A549 (cell line): ENCODE measurements around the gene MAP6. TPM values are rescaled to one million over a fixed set of nuclear protein-coding genes. Genes with fewer than 3 reads are reported as not detected.

Experiments used
- ATAC-seq, 2 experiments: fragments of 200-7000 bp in 1 of 2; fragments of >200 bp in 1 of 2; cut with Nextera tagmentation in 1 of 2; cut with Tn5 transposase in 1 of 2; 3 replicates each; pipeline versions ENCODE4 v1.8.0 to v1.9.1; 2018 to 2020; ENCODE audit warnings: mild to moderate bottlenecking in 1 of 2, moderate library complexity in 1 of 2
- CTCF ChIA-PET: fragments of 300-600 bp; sonication (Branson Sonifier 250); formaldehyde crosslinking; extraction: SDS; loops from one replicate; lab custom pipeline; 2021; ENCODE audit warnings: antibody characterized with exemption, inconsistent platforms; lab: Yijun Ruan, JAX
- POLR2A ChIA-PET: fragments of 350-600 bp; formaldehyde crosslinking; extraction: SDS; loops from one replicate; lab custom pipeline; 2021; ENCODE audit warnings: antibody characterized with exemption, inconsistent platforms; lab: Yijun Ruan, JAX
- DNase-seq, 2 experiments: peaks; one replicate each; pipeline versions ENCODE4 v3.0.0 to v3.0.0-alpha.2; 2011 to 2016; ENCODE audit warnings: low read depth in 1 of 2, low spot score in 1 of 2
- FAIRE-seq: peaks from 2 replicates; lab custom pipeline; 2011; peaks lifted over from hg19 to GRCh38; lab: Jason Lieb, UNC
- H3K27ac ChIP-seq, 2 experiments: fragments of >200 bp; sonication (Bioruptor Twin); formaldehyde crosslinking; 3 replicates each; pipeline ENCODE4 v1.5.1; 2016 to 2017
- H3K4me1 ChIP-seq: fragments of >200 bp; sonication (Bioruptor Twin); formaldehyde crosslinking; 3 replicates; pipeline ENCODE4 v1.6.1; 2016
- H3K4me2 ChIP-seq: fragments of >200 bp; sonication (Bioruptor Twin); formaldehyde crosslinking; 3 replicates; pipeline ENCODE4 v1.6.1; 2016
- H3K4me3 ChIP-seq: fragments of >200 bp; sonication (Bioruptor Twin); formaldehyde crosslinking; 3 replicates; pipeline ENCODE4 v1.5.1; 2016
- H3K9me3 ChIP-seq: fragments of >200 bp; sonication (Bioruptor Twin); formaldehyde crosslinking; 3 replicates; pipeline ENCODE4 v1.6.1; 2016
- BHLHE40 ChIP-seq: IDR thresholded peaks from 2 replicates; pipeline ENCODE4 v1.6.1; 2012; ENCODE audit warnings: low read depth, low read length, inconsistent platforms
- CBX8 ChIP-seq: fragments of 200-600 bp; sonication (generic); IDR thresholded peaks from 2 replicates; pipeline ENCODE4 v1.6.1; 2016
- CEBPB ChIP-seq, 2 experiments: fragments of >200 bp in 1 of 2; sonication (Bioruptor Twin) in 1 of 2; formaldehyde crosslinking in 1 of 2; IDR thresholded peaks; 2 replicates each; pipeline ENCODE4 v1.6.1; 2012 to 2016
- CHD2 ChIP-seq: fragments of 150-350 bp; IDR thresholded peaks from 2 replicates; pipeline ENCODE4 v1.6.1; 2014; ENCODE audit warnings: low read length; ENCODE audit not compliant: partially characterized antibody
- CTCF ChIP-seq: fragments of >200 bp; sonication (Bioruptor Twin); formaldehyde crosslinking; IDR thresholded peaks from 3 replicates; pipeline ENCODE4 v1.5.1; 2016
- EP300 ChIP-seq, 2 experiments: fragments of >200 bp; sonication (Bioruptor Twin); formaldehyde crosslinking; IDR thresholded peaks; 2 replicates in 1 of 2; 3 replicates in 1 of 2; pipeline ENCODE4 v1.6.1; 2016 to 2017
- FOXS1 ChIP-seq: fragments of 250-450 bp; sonication (Bioruptor Pico); IDR thresholded peaks from 2 replicates; pipeline ENCODE4 v1.5.0; 2020; ENCODE audit warnings: mild to moderate bottlenecking, moderate library complexity
- HOXA7 ChIP-seq: fragments of 250-450 bp; sonication (Bioruptor Pico); IDR thresholded peaks from 2 replicates; pipeline ENCODE4 v1.5.0; 2020; ENCODE audit warnings: mild to moderate bottlenecking, moderate library complexity
- JUN ChIP-seq, 2 experiments: fragments of >200 bp; sonication (Bioruptor Twin); formaldehyde crosslinking; IDR thresholded peaks; 2 replicates in 1 of 2; 3 replicates in 1 of 2; pipeline ENCODE4 v1.6.1; 2016 to 2017
- KDM1A ChIP-seq: fragments of 200-600 bp; sonication (generic); IDR thresholded peaks from 2 replicates; pipeline ENCODE4 v1.6.1; 2016; ENCODE audit warnings: low read depth, mild to moderate bottlenecking
- MAZ ChIP-seq: fragments of 150-350 bp; IDR thresholded peaks from 2 replicates; pipeline ENCODE4 v1.6.1; 2014; ENCODE audit warnings: antibody characterized with exemption, low read depth, low read length, borderline replicate concordance
- NR3C1 ChIP-seq: fragments of >200 bp; sonication (Bioruptor Twin); formaldehyde crosslinking; IDR thresholded peaks from 3 replicates; pipeline ENCODE4 v1.6.1; 2017
- RAD21 ChIP-seq, 2 experiments: fragments of >200 bp in 1 of 2; sonication (Bioruptor Twin) in 1 of 2; formaldehyde crosslinking in 1 of 2; IDR thresholded peaks in 1 of 2; conservative IDR thresholded peaks in 1 of 2; 2 replicates in 1 of 2; 3 replicates in 1 of 2; pipeline ENCODE4 v1.6.1; 2012 to 2018; ENCODE audit warnings: inconsistent platforms in 1 of 2
- RCOR1 ChIP-seq: fragments of 150-350 bp; IDR thresholded peaks from 2 replicates; pipeline ENCODE4 v1.6.1; 2014; ENCODE audit warnings: antibody characterized with exemption, low read length, low read depth
- RNF2 ChIP-seq: fragments of 200-600 bp; sonication (generic); IDR thresholded peaks from 2 replicates; pipeline ENCODE4 v1.6.1; 2016; ENCODE audit warnings: low read depth, mild to moderate bottlenecking, antibody characterized with exemption, moderate library complexity, borderline replicate concordance
- SMC3 ChIP-seq: fragments of >200 bp; sonication (Bioruptor Twin); formaldehyde crosslinking; IDR thresholded peaks from 3 replicates; pipeline ENCODE4 v1.6.1; 2018; ENCODE audit warnings: inconsistent platforms
- ZC3H11A ChIP-seq: fragments of 450-650 bp; IDR thresholded peaks from 2 replicates; pipeline ENCODE4 v1.6.1; 2014; ENCODE audit warnings: antibody characterized with exemption, mild to moderate bottlenecking
- ZNF302 ChIP-seq: fragments of 250-450 bp; sonication (Bioruptor Pico); IDR thresholded peaks from 2 replicates; pipeline ENCODE4 v1.9.0; 2021; ENCODE audit warnings: inconsistent platforms, mild to moderate bottlenecking, moderate library complexity
- WGBS: methylation state at CpG from one replicate; pipeline ENCODE4 v1.1.6; 2017; ENCODE audit errors: missing lambda C conversion rate; 5-methylcytosine and 5-hydroxymethylcytosine counted together
- polyA plus RNA-seq, 4 experiments: library from polyadenylated mRNA; depleted of rRNA in 3 of 4; stranded (reverse); fragments of >200 nt; fragmentation: RNase III in 1 of 4; extraction: RNeasy Plus Mini Kit Qiagen cat#74134 plus additional on column Dnase treatment in 1 of 4; gene quantifications; 2 replicates in 3 of 4; 3 replicates in 1 of 4; pipeline ENCODE4 v1.2.3, GENCODE V29; 2011 to 2017
- TF ChIP-seq, protein P1 (sequence below): IDR thresholded peaks from 2 replicates; pipeline ENCODE4 v1.6.1; 2012

Gene MAP6
- polyA plus RNA-seq, 2 of the 4 experiments (the other 2 are of a cell fraction) = 1.1 to 2.1 TPM

DNA sequence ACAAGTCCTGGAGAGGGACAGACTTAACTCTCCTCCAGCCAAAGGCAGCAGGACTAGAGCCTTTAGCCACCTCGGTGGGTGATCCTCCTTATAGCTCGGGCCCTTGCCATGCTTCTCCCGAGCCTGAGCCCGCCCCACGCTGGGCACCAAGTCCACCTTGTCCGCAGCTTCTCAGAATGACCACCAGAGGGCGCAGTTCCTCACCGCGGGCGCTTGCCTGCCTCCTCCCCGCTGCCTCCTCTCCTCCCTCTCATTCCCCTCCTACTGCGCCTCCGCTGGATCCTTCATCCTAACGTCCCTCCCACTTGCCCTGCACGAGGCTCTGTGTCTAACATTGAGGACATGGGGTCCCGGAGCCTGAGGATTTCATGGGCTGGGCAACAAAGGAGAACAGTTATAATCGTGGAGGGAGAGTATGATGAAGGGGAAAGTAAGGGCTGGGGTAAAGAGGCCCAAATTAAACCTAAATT, 37.5 kb upstream of the MAP6 start:
- TF ChIP-seq RAD21 (conservative IDR thresholded peaks at IDR 0.05 in 1 of 2, IDR thresholded peaks at IDR 0.05 in 1 of 2) (peak; percentile 55 to 60), RCOR1 (no peak), SMC3 (peak; percentile 74), NR3C1 (no peak), CTCF (peak; percentile 88)
- TF ChIP-seq, protein P1, sequence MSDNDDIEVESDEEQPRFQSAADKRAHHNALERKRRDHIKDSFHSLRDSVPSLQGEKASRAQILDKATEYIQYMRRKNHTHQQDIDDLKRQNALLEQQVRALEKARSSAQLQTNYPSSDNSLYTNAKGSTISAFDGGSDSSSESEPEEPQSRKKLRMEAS = peak; percentile 66
- Histone ChIP-seq H3K9me3 (no peaks in the 10 kb centered on the region), H3K4me1 (no peaks in the 10 kb centered on the region), H3K4me2 (peak overlapping the region; percentile 54), H3K4me3 (no peak overlapping the region), H3K27ac (no peak overlapping the region)
- 6% methylated on average over 17 of the region's 17 CpGs for WGBS
- ATAC-seq (peak; percentile 95 to 100), FAIRE-seq (no peak), DNase-seq (peak; percentile 80 to 81)
- POLR2A ChIA-PET = no interaction called here
- CTCF ChIA-PET = interaction anchor here (0.7 to 2.7 kb wide), 44 partner anchors 9 to 615 kb away, joined by 3 to 20 read pairs (median 4); partner anchors contain the start of genes MOGAT2 and UVRAG

- ATAC-seq (no peak), FAIRE-seq (no peak), DNase-seq (no peak)
- Histone ChIP-seq H3K4me3 (no peak overlapping the region), H3K9me3 (no peaks in the 10 kb centered on the region), H3K4me1 (no peaks in the 10 kb centered on the region), H3K27ac (no peak overlapping the region), H3K4me2 (no peak overlapping the region)
- POLR2A ChIA-PET = no interaction called here
- no peak for TF ChIP-seq JUN (IDR thresholded peaks at IDR 0.05)
- TF ChIP-seq ZC3H11A = no peak
- TF ChIP-seq RNF2 = no peak
- TF ChIP-seq RCOR1 = no peak
- no peak for TF ChIP-seq HOXA7 (CRISPR knock-in tag)
- TF ChIP-seq, protein P1 = no peak
- TF ChIP-seq CHD2 = no peak
- TF ChIP-seq KDM1A = no peak
- no peak for TF ChIP-seq BHLHE40
- TF ChIP-seq ZNF302 (CRISPR knock-in tag) = no peak
- WGBS = 75% methylated on average over 3 of the region's 3 CpGs
- CTCF ChIA-PET = interaction anchor here (0.7 to 2.7 kb wide), 43 partner anchors 8 to 616 kb away, joined by 3 to 20 read pairs (median 4); partner anchors contain the start of genes MOGAT2 and UVRAG
Measured at GRCh38 chr11:75705541-75705940, 36.7 kb upstream of the MAP6 start.

GRCh38 chr11:75703695-75704237, 34.9 kb upstream of the MAP6 start:
- Histone ChIP-seq H3K4me2 (no peak overlapping the region), H3K27ac (no peak overlapping the region), H3K4me1 (no peaks in the 10 kb centered on the region), H3K9me3 (no peaks in the 10 kb centered on the region), H3K4me3 (no peak overlapping the region)
- ChIA-PET CTCF (interaction anchor here (0.7 to 1.1 kb wide), 2 partner anchors 9 to 758 kb away, joined by 3 read pairs; no protein-coding TSS in a partner anchor), POLR2A (interaction anchor here (0.7 kb wide), 1 partner anchor 9 kb away, joined by 3 read pairs; no protein-coding TSS in a partner anchor)
- FAIRE-seq (no peak), DNase-seq (no peak), ATAC-seq (no peak)
- TF ChIP-seq MAZ (no peak), EP300 (IDR thresholded peaks at IDR 0.05) (no peak), CBX8 (no peak), CEBPB (IDR thresholded peaks at IDR 0.05) (no peak), FOXS1 (no peak)
- WGBS = 61% methylated on average over 7 of the region's 7 CpGs
